K562 (cell line): ENCODE results near the gene NDUFAF3. TPM values are rescaled to one million over a fixed set of nuclear protein-coding genes. Genes with fewer than 3 reads are reported as not detected.

Experiments
- BACH1 ChIP-seq: fragments of 200-800 bp; sonication (Bioruptor generic); IDR thresholded peaks from 2 replicates; pipeline ENCODE4 v1.6.1; 2016; ENCODE audit warnings: missing genetic modification characterization, missing compliant biosample characterization
- CCAR2 ChIP-seq: fragments of 200-400 bp; formaldehyde crosslinking; IDR thresholded peaks from 2 replicates; pipeline ENCODE4 v1.6.1; 2017; ENCODE audit warnings: mild to moderate bottlenecking, low read depth, low read length
- EP300 ChIP-seq: IDR thresholded peaks from 2 replicates; pipeline ENCODE4 v1.6.1; 2012; ENCODE audit warnings: low read length, improper control_type of control experiment
- ETV6 ChIP-seq, 3 experiments: fragments of 150-350 bp in 1 of 3; sonication (generic) in 1 of 3; formaldehyde crosslinking in 1 of 3; IDR thresholded peaks; 2 replicates each; pipeline versions ENCODE4 v1.6.1 to v1.8.0; 2014 to 2022; ENCODE audit warnings: borderline replicate concordance in 2 of 3, low read depth in 2 of 3, antibody characterized with exemption in 1 of 3, low read length in 1 of 3, mild to moderate bottlenecking in 1 of 3, missing genetic modification reagents in 1 of 3
- FOXJ2 ChIP-seq: fragments of 200-800 bp; sonication (Bioruptor generic); IDR thresholded peaks from 2 replicates; pipeline ENCODE4 v1.6.1; 2016; ENCODE audit warnings: missing genetic modification characterization, missing compliant biosample characterization
- IFI16 ChIP-seq: fragments of 250-450 bp; sonication (Bioruptor Pico); IDR thresholded peaks from 2 replicates; pipeline ENCODE4 v2.1.2; 2022; ENCODE audit warnings: mild to moderate bottlenecking, inconsistent platforms
- KLF1 ChIP-seq: fragments of 450-650 bp; IDR thresholded peaks from 2 replicates; pipeline ENCODE4 v1.6.1; 2016; ENCODE audit warnings: missing genetic modification characterization, missing compliant biosample characterization
- MED1 ChIP-seq: sonication (generic); formaldehyde crosslinking; IDR thresholded peaks from 2 replicates; pipeline ENCODE4 v1.8.1; 2023; ENCODE audit warnings: missing genetic modification reagents, borderline replicate concordance
- MEF2A ChIP-seq: IDR thresholded peaks from 2 replicates; pipeline ENCODE4 v1.6.1; 2011; ENCODE audit warnings: low read depth, mild to moderate bottlenecking, low read length, moderate library complexity; ENCODE audit not compliant: control insufficient read depth
- MEF2D ChIP-seq: conservative IDR thresholded peaks from 2 replicates; pipeline ENCODE4 v1.6.1; 2016; ENCODE audit warnings: low read depth, missing genetic modification characterization, missing compliant biosample characterization
- MTF1 ChIP-seq: fragments of 250-450 bp; sonication (Bioruptor Pico); IDR thresholded peaks from 2 replicates; pipeline ENCODE4 v1.9.0; 2021; ENCODE audit warnings: moderate library complexity, mild to moderate bottlenecking, inconsistent platforms, borderline replicate concordance
- MYNN ChIP-seq, 2 experiments: sonication (generic); formaldehyde crosslinking in 1 of 2; IDR thresholded peaks; 2 replicates each; pipeline versions ENCODE4 v1.5.0 to v1.6.1; 2016 to 2020; ENCODE audit warnings: antibody characterized with exemption in 1 of 2, missing genetic modification reagents in 1 of 2
- NR2F6 ChIP-seq: fragments of 450-650 bp; formaldehyde crosslinking; IDR thresholded peaks from 2 replicates; pipeline ENCODE4 v1.4.0; 2020; ENCODE audit warnings: mild to moderate bottlenecking
- NRF1 ChIP-seq, 2 experiments: fragments of 450-650 bp; IDR thresholded peaks in 1 of 2; conservative IDR thresholded peaks in 1 of 2; 2 replicates each; pipeline ENCODE4 v1.6.1; 2014; ENCODE audit warnings: mild to moderate bottlenecking in 2 of 2
- OTX1 ChIP-seq: fragments of 450-650 bp; formaldehyde crosslinking; IDR thresholded peaks from 2 replicates; pipeline ENCODE4 v1.4.0; 2022; ENCODE audit warnings: mild to moderate bottlenecking
- PURB ChIP-seq: sonication (generic); formaldehyde crosslinking; IDR thresholded peaks from 2 replicates; pipeline ENCODE4 v1.9.0; 2021; ENCODE audit warnings: low read depth, mild to moderate bottlenecking, missing genetic modification reagents
- RBM17 ChIP-seq: fragments of 200-400 bp; formaldehyde crosslinking; IDR thresholded peaks from 2 replicates; pipeline ENCODE4 v1.6.1; 2017; ENCODE audit warnings: low read depth, mild to moderate bottlenecking, low read length, borderline replicate concordance
- RBM39 ChIP-seq: fragments of 200-400 bp; formaldehyde crosslinking; optimal IDR thresholded peaks from 2 replicates; pipeline ENCODE3; 2018; ENCODE audit warnings: low read depth, low read length
- RUNX1 ChIP-seq: sonication (generic); IDR thresholded peaks from 2 replicates; pipeline ENCODE4 v1.6.1; 2016; ENCODE audit warnings: antibody characterized with exemption, low read depth
- TBP ChIP-seq: optimal IDR thresholded peaks from 2 replicates; pipeline ENCODE3; 2011; ENCODE audit warnings: low read depth, low read length, improper control_type of control experiment
- TCF3 ChIP-seq: sonication (generic); formaldehyde crosslinking; IDR thresholded peaks from 2 replicates; pipeline ENCODE4 v1.4.0; 2020; ENCODE audit warnings: mild to moderate bottlenecking, missing genetic modification reagents
- ZNF77 ChIP-seq: fragments of 250-450 bp; sonication (Bioruptor Pico); IDR thresholded peaks from 2 replicates; pipeline ENCODE4 v1.5.0; 2020
- polyA plus RNA-seq, 8 experiments: library from polyadenylated mRNA; depleted of rRNA in 4 of 8; stranded (reverse) in 5 of 8; unstranded in 3 of 8; fragments of >200 nt; fragmentation: Nextera tagmentation in 2 of 8; fragmentation: Illumina TruSeq in 1 of 8; extraction: Ambion mirVana in 2 of 8; extraction: Trizol in 1 of 8; gene quantifications; 2 replicates each; pipeline versions ENCODE4 v1.2.1 to v1.2.3, GENCODE V29; 2011 to 2014; ENCODE audit warnings: inconsistent platforms in 1 of 8, missing spikeins in 1 of 8
- total RNA-seq, 7 experiments: library from RNA; depleted of rRNA in 6 of 7; stranded (reverse); fragments of >200 nt in 6 of 7; fragmentation: Illumina TruSeq in 2 of 7; extraction: Trizol in 2 of 7; gene quantifications; 2 replicates each; pipeline versions ENCODE4 v1.2.1 to v1.2.3, GENCODE V29; 2011 to 2021; ENCODE audit warnings: low replicate concordance in 1 of 7
- TF ChIP-seq, protein P1 (sequence below): sonication (generic); formaldehyde crosslinking; IDR thresholded peaks from 2 replicates; pipeline ENCODE4 v1.8.0; 2022; ENCODE audit warnings: mild to moderate bottlenecking, missing genetic modification reagents, borderline replicate concordance
- TF ChIP-seq, protein P2 (sequence below): fragments of 450-650 bp; formaldehyde crosslinking; IDR thresholded peaks from 2 replicates; pipeline ENCODE4 v1.4.0; 2020; ENCODE audit warnings: mild to moderate bottlenecking, mixed read lengths

The NDUFAF3 gene
- total and polyA plus RNA-seq, 9 of the 15 experiments (the other 6 are each of a cell fraction or from before 2014, with no cell fraction given) = 17.0 to 127 (median 36.3) TPM

DNA sequence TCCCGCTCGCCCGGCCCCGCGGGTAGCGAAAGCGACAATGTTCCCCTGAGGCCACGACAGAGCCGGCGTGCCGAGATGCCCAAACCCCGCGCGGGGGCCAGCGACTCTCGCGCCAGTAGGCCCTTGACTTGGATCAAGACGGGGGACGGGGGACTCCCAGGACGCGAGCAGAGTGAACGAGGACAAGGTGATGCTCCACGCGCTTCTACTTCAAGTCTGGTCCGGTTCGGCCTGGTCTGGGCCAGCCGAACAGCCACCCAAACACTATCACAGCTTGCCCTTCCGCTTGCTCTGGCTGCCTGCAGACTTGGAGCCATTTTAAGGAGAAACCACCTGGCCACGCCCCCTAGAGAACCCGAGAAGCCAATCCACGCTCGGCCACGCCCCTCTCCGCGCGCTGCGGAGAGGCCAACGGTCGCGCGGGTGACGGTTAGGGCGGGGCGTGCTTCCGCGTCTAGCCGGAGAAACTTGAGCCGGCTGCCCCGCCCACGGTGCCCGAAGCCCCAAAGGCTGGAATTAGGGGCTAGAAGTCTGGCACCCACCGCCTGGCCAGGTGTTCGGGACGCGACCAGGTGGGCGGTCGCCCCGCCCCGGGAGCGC lies 608 bp upstream of the NDUFAF3 start (continued):
- no peak for TF ChIP-seq MTF1
- TF ChIP-seq BACH1 (tag) = no peak
- TF ChIP-seq, protein P1, sequence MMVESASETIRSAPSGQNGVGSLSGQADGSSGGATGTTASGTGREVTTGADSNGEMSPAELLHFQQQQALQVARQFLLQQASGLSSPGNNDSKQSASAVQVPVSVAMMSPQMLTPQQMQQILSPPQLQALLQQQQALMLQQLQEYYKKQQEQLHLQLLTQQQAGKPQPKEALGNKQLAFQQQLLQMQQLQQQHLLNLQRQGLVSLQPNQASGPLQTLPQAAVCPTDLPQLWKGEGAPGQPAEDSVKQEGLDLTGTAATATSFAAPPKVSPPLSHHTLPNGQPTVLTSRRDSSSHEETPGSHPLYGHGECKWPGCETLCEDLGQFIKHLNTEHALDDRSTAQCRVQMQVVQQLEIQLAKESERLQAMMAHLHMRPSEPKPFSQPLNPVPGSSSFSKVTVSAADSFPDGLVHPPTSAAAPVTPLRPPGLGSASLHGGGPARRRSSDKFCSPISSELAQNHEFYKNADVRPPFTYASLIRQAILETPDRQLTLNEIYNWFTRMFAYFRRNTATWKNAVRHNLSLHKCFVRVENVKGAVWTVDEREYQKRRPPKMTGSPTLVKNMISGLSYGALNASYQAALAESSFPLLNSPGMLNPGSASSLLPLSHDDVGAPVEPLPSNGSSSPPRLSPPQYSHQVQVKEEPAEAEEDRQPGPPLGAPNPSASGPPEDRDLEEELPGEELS (CRISPR knock-in tag) = no peak
- no peak for TF ChIP-seq NR2F6 (CRISPR knock-in tag)
- TF ChIP-seq OTX1 (CRISPR knock-in tag) = no peak
- TF ChIP-seq, protein P2, sequence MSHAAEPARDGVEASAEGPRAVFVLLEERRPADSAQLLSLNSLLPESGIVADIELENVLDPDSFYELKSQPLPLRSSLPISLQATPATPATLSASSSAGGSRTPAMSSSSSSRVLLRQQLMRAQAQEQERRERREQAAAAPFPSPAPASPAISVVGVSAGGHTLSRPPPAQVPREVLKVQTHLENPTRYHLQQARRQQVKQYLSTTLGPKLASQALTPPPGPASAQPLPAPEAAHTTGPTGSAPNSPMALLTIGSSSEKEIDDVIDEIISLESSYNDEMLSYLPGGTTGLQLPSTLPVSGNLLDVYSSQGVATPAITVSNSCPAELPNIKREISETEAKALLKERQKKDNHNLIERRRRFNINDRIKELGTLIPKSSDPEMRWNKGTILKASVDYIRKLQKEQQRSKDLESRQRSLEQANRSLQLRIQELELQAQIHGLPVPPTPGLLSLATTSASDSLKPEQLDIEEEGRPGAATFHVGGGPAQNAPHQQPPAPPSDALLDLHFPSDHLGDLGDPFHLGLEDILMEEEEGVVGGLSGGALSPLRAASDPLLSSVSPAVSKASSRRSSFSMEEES (CRISPR knock-in tag) = no peak
- no peak for TF ChIP-seq ZNF77 (CRISPR knock-in tag)
- TF ChIP-seq EP300 = peak; percentile 61
- no peak for TF ChIP-seq MEF2D (tag)
- TF ChIP-seq ETV6 (IDR thresholded peaks at IDR 0.05; ENCODE audit: borderline replicate concordance in 1 of 2, low read depth in 2 of 2, low read length in 1 of 2) = no peak
- TF ChIP-seq ETV6 (CRISPR knock-in tag; IDR thresholded peaks at IDR 0.05; ENCODE audit: borderline replicate concordance) = no peak
- no peak for TF ChIP-seq RBM17
- TF ChIP-seq IFI16 (CRISPR knock-in tag) = no peak
- TF ChIP-seq RUNX1 = no peak
- 0 out of 2 replicates have a peak, but pooled peaks have one; percentile 57 for TF ChIP-seq MYNN (IDR thresholded peaks at IDR 0.05)
- TF ChIP-seq MYNN (CRISPR knock-in tag; IDR thresholded peaks at IDR 0.05) = no peak
- TF ChIP-seq CCAR2 = no peak
- TF ChIP-seq NRF1 (conservative IDR thresholded peaks at IDR 0.05 in 1 of 2, IDR thresholded peaks at IDR 0.05 in 1 of 2) = no peak
- no peak for TF ChIP-seq MED1 (CRISPR knock-in tag)
- peak; percentile 98 for TF ChIP-seq TBP
- no peak for TF ChIP-seq RBM39
- TF ChIP-seq FOXJ2 (tag) = no peak
- TF ChIP-seq MEF2A = no peak
- TF ChIP-seq TCF3 (CRISPR knock-in tag) = no peak
- no peak for TF ChIP-seq PURB (CRISPR knock-in tag)
- TF ChIP-seq KLF1 (tag) = 0 out of 2 replicates have a peak, but pooled peaks have one; percentile 58
